HG03135 (cell line): ENCODE results near the gene ABAT.
"Not testable (repeated sequence)": the region's sequence is repeated elsewhere in the genome, so short reads cannot be mapped to it uniquely, and the experiment has no call there.

Source experiments
- ATAC-seq: cut with Tn5 transposase; IDR thresholded peaks from one replicate; pipeline ENCODE4 v1.9.1; 2021; ENCODE audit warnings: mild to moderate bottlenecking, moderate library complexity; ENCODE audit not compliant: unreplicated experiment

Gene ABAT

GRCh38 chr16:8648877-8649276 lies 25.5 kb upstream of the ABAT start:
- ATAC-seq: no peak

GRCh38 chr16:8649829-8650554 lies 24.4 kb upstream of the ABAT start:
- no peak for ATAC-seq

- not testable (repeated sequence) for ATAC-seq
Observed at GRCh38 chr16:8651958-8652357, 22.5 kb upstream of the ABAT start.

GRCh38 chr16:8655184-8655717 lies 19.2 kb upstream of the ABAT start:
- ATAC-seq: peak; percentile 63

GRCh38 chr16:8656376-8656775 lies 18.0 kb upstream of the ABAT start:
- ATAC-seq: no peak

- no peak for ATAC-seq
Observed at GRCh38 chr16:8660841-8661301, 13.5 kb upstream of the ABAT start.

- no peak for ATAC-seq
Observed at GRCh38 chr16:8661703-8662102, 12.7 kb upstream of the ABAT start.

- no peak for ATAC-seq
Observed at GRCh38 chr16:8663192-8664089, 11.0 kb upstream of the ABAT start.

- no peak for ATAC-seq
Observed at GRCh38 chr16:8665529-8665928, 8.9 kb upstream of the ABAT start.

- no peak for ATAC-seq
Observed at GRCh38 chr16:8667492-8667891, 6.9 kb upstream of the ABAT start.

- no peak for ATAC-seq
Observed at GRCh38 chr16:8668113-8668512, 6.3 kb upstream of the ABAT start.

GRCh38 chr16:8669481-8669880 lies 4.9 kb upstream of the ABAT start:
- no peak for ATAC-seq

- ATAC-seq: no peak
Observed at GRCh38 chr16:8670014-8670560, 4.3 kb upstream of the ABAT start.

- ATAC-seq: peak; percentile 40
Observed at GRCh38 chr16:8673611-8674412, 605 bp upstream of the ABAT start.

GRCh38 chr16:8675183-8676159 lies 1.1 kb downstream of the ABAT start:
- no peak for ATAC-seq

- ATAC-seq: no peak
Observed at GRCh38 chr16:8676160-8676547, 1.7 kb downstream of the ABAT start.

- no peak for ATAC-seq
Observed at GRCh38 chr16:8676737-8677375, 2.4 kb downstream of the ABAT start.

- no peak for ATAC-seq
Observed at GRCh38 chr16:8677481-8677880, 3.1 kb downstream of the ABAT start.
